Measurements from ENCODE around the gene CHMP1A.
"Not testable (repeated sequence)": the region's sequence is repeated elsewhere in the genome, so short reads cannot be mapped to it uniquely, and the experiment has no call there.

The CHMP1A gene

GRCh38 chr16:89691986-89692569, 34.6 kb upstream of the CHMP1A start:
- no peak for DNase-seq

DNA sequence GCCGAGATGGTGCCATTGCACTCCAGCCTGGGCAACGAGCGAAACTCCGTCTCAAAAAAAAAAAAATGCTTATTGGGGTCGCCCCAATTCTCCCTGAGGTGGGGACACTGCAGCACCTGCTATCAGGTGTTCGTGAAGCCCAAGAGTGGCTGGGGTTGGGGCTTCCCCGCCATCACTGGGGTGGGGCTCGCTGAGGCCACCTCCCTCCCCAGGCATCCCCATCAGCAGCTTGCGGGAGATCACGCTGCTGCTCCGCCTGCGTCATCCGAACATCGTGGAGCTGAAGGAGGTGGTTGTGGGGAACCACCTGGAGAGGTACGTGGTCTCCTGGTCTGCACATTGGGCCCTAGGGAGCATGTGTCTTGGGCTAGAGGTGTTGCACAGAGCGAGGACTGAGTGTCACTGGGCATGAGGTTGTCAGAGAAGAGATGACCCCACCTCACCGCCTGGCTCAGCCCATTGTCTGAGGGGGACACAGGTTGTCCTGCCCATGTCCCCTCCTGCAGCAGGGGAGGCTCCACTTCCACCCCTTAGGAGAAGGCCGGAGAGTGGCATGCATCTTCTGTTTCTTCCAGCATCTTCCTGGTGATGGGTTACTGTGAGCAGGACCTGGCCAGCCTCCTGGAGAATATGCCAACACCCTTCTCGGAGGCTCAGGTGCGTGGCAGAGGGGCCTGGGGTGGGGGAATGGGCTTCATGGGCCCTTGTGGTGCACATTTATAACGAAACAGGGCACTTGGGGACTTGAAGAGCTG, 33.9 kb upstream of the CHMP1A start:
- DNase-seq = no peak

GRCh38 chr16:89690392-89690901, 32.9 kb upstream of the CHMP1A start:
- no peak for DNase-seq

DNA sequence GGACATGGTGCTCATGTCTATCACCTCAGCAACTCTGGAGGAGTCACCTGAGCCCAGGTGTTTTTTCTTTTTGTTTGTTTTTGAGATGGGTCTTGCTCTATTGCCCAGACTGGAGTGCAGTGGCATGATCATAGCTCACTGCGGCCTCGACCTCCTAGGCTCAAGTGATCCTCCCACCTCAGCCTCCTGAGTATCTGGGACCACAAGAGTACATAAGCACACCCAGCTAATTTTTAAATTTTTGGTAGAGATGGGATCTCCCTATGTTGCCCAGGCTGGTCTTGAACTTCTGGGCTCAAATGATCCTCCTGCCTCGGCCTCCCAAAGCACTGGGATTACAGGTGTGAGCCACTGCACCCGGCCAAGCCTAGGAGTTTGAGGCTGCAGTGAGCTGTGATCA, 32.1 kb upstream of the CHMP1A start:
- DNase-seq = not testable (repeated sequence)

DNA sequence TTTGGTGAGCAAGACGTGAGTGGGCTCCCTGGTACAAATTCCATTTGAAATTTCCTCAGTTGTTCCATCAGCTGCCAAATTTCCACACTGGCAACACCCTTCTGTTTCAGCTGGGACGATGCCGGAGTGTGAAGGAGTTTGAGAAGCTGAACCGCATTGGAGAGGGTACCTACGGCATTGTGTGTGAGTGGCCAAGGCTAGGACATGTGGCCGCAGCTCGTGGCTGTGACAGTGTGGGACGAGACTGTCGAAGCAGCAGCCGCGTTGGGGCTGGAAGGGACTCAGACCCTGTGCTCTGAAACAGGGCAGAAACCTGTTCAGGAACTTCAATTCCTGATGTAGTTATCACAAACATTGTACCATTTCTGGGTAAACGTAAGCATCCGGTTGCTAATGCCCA, 31.6 kb upstream of the CHMP1A start:
- no peak for DNase-seq

DNA sequence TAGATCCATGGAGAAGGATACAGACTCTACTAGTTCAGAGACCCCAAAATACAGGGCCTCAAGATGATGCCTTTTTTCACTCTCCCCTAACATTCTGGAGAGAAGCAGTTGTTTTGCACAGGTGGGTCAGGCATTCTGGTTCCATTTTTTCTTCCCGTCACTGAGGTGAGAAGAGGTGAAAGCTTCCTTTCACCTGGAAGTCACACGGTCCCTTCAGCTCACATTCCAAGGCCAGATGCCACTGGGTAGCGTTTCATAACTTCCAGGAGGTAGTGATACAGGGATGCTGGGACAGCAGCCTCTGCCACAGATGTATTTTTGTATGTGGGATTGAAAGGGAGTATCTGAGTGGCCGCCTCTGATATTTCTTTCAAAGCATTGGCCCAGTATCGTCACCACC, 30.9 kb upstream of the CHMP1A start:
- no peak for DNase-seq

DNA sequence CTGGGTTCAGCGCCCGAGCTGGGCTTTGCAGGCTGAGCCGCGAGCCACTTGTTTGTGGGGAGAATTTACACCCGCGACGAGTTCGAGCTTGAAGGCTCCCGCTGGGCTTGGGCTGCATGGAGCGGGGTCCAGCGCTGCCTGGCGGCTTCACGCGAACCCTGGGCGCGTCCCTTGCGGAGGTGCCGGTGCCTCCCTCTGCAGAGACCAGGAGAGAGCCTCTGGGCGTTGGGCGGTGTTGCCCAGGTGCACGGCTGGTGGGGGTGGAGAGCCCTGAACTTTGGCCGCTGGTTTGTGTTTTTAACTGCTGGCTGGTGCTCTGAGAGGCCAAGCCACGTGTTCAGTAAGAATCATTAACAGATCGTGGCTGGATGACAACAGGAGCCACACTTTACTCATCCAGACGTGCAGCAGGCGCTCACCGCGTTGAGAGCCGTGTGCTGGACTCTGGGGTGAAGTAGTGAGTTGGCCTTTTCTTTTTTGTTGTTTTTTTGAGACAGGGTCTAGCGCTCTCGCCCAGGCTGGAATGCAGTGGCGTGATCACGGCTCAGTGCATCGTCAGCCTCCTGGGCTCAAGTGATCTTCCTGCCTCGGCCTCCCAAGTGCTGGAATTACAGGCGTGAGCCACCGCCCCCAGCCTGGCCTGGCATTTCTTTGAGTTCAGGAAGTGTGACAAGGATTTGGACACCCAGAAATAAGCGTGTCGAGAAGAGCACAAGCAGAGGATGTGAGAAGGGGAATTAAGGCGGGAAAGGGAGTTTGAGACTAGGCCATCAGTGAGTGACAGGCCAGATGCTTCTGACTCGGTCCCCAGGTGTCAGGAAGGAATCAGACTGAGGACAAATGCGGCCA, 29.8 kb upstream of the CHMP1A start:
- DNase-seq = peak; percentile 93

DNA sequence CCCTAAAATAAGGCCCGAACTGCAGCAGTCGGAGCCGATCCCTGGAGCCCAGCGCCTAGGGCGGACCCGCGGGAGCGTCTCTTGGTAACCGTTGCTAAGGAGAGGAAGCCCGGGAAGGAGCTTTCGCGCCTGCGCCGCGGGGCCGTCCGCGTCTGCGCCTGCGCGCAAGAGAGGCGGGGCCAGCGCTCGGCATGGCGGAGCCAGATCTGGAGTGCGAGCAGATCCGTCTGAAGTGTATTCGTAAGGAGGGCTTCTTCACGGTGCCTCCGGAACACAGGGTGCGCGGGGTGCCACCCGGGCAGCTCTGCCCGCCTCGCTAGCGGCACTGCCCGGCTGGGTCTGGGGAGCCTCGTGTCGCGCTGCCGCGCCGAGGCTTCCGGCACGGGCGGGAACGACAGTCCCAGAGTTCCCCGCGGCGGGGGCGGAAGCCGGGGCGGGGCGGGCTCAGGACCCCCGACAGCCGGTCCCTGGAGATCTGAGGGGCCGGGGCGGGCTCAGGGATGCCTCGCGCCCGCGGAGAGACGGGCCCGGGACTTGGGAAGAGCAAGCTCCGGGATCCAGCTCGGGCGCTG, 29.1 kb upstream of the CHMP1A start, which contains the start of gene CDK10:
CDK10 (plus strand) TSS at position 170 of the 572 bp plus-strand sequence; CDS start at position 192, 22 bp downstream.
- peak; percentile 91 for DNase-seq

DNA sequence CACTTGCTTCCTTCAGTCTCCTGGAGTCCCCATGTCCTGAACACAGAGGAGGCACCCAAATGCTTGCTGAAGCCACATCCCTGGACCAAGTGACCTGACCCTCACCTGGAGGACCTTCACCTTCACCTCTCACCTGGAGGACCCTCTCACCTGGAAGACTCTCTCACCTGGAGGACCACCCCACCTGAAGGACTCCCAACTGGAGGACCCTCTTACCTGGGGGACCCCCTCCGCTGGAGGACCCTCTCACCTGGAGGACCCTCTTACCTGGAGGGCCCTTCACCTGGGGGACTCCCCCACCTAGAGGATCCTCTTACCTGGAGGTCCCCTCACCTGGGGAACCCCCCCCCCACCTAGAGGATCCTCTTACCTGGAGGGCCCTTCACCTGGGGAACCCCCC, 28.4 kb upstream of the CHMP1A start:
- DNase-seq = no peak

- no peak for DNase-seq
Observed at GRCh38 chr16:89678258-89678657, 20.8 kb upstream of the CHMP1A start.

GRCh38 chr16:89672177-89672941, 14.9 kb upstream of the CHMP1A start:
- no peak for DNase-seq

GRCh38 chr16:89671565-89671964, 14.1 kb upstream of the CHMP1A start:
- DNase-seq = not testable (repeated sequence)

GRCh38 chr16:89670496-89671431, 13.3 kb upstream of the CHMP1A start:
- DNase-seq = no peak

DNA sequence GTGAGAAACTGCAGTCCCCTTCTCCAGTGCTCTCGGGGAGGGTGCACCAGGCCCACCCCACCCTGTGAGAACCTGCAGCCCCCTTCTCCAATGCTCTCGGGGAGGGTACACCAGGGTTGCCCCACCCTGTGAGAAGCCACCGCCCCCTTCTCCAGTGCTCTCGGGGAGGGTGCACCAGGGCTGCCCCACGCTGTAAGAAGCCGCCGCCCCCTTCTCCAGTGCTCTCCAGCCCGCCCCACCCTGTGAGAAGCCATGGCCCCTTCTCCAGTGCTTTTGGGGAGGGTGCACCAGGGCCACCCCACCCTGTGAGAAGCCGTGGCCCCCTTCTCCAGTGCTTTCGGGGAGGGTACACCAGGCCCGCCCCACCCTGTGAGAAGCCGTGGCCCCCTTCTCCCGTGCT, 12.2 kb upstream of the CHMP1A start:
- DNase-seq = no peak

DNA sequence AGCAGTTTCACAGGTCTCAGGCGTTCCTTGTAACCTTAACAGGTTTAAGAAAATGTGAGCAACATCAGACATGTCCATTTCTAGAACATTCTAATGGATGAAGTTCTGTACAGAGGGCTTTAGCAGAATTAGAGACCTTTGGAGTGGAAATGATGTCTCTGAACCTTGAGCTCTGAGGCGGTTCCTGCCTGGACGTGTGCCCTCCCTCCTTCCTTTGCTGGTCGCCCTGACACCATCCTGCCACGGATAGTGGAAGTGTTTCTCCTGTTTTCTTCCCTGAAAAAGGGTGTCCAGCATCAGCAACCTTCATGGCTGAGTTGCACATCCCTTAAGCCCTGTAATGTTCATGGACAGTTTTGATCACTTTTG, 11.3 kb upstream of the CHMP1A start:
- DNase-seq = no peak

- no peak for DNase-seq
Observed at GRCh38 chr16:89667633-89668032, 10.1 kb upstream of the CHMP1A start.

- peak; percentile 77 for DNase-seq
Observed at GRCh38 chr16:89667000-89667399, 9.5 kb upstream of the CHMP1A start.

GRCh38 chr16:89664238-89664637, 6.7 kb upstream of the CHMP1A start:
- not testable (repeated sequence) for DNase-seq

DNA sequence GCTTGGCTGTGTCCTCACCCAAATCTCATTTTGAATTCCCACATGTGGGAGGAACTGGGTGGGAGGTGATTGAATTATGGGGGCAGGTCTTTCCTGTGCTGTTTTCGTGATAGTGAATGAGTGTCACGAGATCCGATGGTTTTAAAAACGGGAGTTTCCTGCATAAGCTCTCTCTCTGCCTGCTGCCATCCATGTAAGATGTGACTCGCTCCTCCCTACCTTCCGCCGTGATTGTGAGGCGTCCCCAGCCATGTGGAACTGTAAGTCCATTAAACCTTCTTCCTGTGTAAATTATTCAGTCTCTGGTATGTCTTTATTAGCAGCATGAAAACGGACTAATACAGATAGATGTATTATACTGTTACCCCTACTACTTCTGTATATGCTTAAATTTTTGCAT, 3.7 kb upstream of the CHMP1A start:
- no peak for DNase-seq

- DNase-seq = no peak
Observed at GRCh38 chr16:89660146-89660545, 2.6 kb upstream of the CHMP1A start.

DNA sequence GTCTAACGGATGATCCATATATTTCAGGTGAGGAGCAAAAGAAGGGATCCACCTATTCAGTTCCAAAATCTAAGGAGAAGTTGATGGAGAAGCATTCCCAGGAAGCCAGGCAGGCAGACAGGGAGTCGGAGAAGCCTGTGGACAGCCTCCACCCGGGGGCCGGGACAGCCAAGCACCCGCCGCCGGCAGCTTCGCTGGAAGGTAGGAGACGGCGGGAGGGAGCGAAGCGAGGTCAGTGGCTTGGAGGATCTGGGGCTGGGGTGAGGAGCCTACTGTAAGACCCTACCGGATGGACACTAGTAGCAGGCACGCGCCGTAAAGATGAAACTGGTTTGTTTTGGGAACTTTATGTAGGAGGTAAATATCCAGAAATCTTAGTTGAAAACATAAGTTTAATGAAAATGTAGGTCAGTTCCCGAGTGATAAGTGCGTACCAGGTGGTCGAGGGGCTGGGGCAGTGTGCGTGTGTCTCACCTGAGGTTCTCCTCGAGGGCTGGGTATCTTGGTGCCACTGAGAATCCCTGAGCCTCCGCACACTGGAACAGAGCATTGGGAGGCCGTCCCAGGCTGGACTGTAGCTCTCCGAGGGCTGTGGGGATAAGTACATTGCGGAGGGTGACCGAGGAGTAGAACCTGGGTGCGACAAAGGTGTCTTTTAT, 842 bp upstream of the CHMP1A start:
- peak; percentile 60 for DNase-seq

Data from DMS53 (cell line).